ENCODE measurements around the gene RAP1GAP2.

DNA sequence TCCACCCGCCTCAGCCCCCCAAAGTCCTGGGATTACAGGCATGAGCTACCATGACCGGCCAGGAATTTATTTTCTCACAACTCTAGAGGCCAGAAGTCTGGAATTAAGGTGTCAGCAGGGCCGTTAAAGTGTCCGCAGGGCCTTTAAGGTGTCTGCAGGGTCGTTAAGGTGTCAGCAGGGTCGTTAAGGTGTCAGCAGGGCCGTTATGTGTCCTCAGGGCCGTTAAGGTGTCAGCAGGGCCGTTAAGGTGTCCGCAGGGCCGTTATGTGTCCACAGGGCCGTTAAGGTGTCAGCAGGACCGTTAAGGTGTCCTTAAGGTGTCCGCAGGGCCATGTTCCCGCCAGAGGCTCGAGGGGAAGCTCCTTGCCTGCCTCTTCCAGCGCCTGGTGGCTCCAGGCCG lies 125.2 kb downstream of the RAP1GAP2 start:
- TF ChIP-seq, protein P1, sequence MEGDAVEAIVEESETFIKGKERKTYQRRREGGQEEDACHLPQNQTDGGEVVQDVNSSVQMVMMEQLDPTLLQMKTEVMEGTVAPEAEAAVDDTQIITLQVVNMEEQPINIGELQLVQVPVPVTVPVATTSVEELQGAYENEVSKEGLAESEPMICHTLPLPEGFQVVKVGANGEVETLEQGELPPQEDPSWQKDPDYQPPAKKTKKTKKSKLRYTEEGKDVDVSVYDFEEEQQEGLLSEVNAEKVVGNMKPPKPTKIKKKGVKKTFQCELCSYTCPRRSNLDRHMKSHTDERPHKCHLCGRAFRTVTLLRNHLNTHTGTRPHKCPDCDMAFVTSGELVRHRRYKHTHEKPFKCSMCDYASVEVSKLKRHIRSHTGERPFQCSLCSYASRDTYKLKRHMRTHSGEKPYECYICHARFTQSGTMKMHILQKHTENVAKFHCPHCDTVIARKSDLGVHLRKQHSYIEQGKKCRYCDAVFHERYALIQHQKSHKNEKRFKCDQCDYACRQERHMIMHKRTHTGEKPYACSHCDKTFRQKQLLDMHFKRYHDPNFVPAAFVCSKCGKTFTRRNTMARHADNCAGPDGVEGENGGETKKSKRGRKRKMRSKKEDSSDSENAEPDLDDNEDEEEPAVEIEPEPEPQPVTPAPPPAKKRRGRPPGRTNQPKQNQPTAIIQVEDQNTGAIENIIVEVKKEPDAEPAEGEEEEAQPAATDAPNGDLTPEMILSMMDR (IDR thresholded peaks at IDR 0.05; ENCODE audit: low read length) = no peak
- TF ChIP-seq EZH2 (IDR thresholded peaks at IDR 0.05; ENCODE audit: borderline replicate concordance, low read length) = no peak

Measured in OCI-LY1 (cell line).